ENCODE measurements around the gene TAS2R16.
"Not testable (repeated sequence)": the region's sequence is repeated elsewhere in the genome, so short reads cannot be mapped to it uniquely, and the experiment has no call there.

The TAS2R16 gene

DNA sequence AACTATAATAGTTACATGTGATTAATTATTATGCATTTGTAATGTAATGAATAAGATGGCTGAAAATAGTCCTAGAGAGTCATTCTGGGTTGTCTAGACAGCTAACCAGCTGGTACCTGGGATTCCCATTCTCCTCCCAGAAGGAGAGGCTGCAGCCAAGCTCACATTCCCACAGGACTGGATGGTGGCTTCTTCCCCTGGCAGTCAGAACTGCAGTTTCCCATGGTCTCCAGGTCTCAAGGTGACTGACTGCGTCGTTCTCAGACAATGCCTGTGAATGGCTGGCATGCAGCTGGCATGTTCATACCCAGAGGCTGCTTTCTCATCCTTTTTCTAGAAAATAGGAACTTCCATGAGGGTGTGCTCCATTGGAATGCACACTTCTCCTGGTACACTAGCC, 21.3 kb downstream of the TAS2R16 start:
- no peak for DNase-seq (ENCODE audit: low read depth in 4 of 4, low spot score in 1 of 4)

DNA sequence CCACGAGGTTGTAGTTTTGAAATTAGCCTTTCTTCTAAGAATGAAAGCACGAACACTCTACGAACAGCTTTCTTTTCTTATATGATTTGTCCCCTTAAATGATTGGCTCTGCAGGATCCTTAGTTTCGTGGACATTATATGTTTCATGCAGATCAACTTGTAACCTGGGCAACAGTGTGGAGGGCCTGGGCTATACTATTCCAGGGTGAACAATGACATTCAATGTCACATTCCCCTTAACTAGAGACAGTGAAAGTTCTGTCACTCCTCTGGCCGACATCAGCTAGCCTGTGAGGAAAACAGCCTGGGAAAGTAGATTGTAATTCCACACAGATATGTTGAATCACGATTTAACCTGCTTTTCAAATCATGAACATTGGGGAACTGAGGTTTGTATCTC, 23.4 kb downstream of the TAS2R16 start:
- DNase-seq (ENCODE audit: low read depth in 4 of 4, low spot score in 1 of 4) = no peak

DNA sequence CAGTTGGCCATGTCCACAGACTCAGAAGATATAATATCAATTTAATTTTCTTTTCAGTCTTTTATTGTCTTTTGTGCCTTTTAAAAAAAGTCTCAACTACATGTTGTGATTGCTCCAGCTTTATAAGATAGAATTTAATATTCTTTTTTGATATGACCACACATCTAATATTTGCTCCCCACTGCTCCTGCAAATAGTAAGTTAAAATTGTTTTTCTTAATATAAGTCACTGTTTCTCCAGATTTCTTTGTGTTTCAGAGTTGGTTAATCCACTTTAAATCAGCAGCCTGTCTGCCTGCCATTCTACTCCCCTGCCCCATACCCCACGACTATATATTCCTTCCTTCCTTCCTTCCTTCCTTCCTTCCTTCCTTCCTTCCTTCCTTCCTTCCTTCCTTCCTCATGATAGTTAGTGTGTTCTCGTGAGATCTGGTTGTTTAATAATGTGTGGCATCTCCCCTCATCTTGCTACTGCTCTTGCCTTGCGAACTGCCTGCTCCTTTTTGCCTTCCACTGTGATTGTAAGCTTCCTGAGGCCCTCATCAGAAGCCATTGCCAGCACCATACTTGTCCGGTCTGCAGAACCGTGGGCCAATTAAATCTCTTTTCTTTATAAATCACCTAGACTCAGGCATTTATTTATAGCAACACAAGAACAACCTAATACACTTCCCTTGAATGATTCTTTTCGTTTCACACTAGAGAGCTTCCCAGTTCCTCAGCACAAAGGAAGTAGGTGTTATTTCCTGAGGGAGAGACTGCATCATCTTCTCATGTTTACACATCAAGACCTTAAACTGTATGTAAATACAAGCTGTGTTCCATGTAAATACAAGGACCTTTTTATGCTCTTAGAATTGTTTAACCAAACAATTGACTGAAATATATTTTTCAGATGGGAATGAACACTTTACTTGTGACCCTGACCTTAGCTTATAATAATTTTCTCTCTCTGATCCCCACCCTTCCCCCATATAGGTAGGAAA, 24.5 kb downstream of the TAS2R16 start:
- no peak for DNase-seq (ENCODE audit: low read depth in 4 of 4, low spot score in 1 of 4)

DNA sequence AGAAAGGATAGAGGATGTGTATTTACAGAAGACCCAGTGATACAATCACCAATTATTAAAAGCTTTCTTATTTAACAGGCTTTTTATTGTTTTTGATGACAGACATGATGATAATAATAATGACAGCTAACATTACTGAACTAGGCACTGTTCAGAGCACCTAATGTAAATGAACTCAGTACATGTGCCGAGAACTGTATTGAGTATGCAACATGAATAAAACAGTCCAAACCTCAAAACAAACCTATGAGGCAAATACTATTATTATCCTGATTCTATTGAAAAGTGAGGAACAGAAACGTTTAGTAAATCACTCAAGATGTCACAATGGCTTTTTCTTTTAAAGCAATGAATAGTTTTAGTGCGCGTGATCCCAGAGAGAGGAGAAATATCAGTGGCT, 27.1 kb downstream of the TAS2R16 start:
- DNase-seq (ENCODE audit: low read depth in 4 of 4, low spot score in 1 of 4) = no peak

DNA sequence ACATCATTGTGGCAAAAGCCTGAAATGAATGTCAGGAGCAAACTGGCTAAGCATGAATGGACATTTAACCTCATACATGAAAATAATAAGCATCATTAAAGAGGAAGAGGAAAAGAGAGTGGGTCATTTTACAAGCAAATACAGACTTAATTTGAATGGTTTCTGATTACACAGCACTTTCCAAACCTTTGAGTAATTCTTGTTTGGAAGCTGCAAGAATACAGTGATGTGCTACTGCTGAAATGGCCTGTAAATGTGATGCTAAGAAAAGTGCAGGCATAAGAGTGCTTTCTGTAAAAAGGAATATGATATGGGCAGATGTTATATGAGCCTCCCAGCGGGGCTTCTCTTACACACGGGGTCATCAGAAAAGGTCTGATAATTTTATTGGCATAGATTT, 30.2 kb downstream of the TAS2R16 start:
- no peak for DNase-seq (ENCODE audit: low read depth in 4 of 4, low spot score in 1 of 4)

DNA sequence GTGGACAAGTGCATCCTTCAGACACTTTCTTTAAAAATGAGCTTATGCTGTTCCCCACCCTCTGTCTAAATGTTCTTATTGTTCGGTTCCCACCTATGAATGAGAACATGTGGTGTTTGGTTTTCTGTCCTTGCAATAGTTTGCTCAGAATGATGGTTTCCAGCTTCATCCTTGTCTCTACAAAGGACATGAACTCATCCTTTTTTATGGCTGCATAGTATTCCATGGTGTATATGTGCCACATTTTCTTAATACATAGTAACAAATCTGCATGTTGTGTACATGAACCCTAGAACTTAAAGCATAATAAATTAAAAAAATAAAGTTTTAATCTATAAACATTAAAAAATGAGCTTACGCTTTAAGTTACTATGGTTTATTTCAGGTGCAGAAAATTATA, 41.8 kb downstream of the TAS2R16 start:
- DNase-seq (ENCODE audit: low read depth in 4 of 4, low spot score in 1 of 4) = not testable (repeated sequence)

DNA sequence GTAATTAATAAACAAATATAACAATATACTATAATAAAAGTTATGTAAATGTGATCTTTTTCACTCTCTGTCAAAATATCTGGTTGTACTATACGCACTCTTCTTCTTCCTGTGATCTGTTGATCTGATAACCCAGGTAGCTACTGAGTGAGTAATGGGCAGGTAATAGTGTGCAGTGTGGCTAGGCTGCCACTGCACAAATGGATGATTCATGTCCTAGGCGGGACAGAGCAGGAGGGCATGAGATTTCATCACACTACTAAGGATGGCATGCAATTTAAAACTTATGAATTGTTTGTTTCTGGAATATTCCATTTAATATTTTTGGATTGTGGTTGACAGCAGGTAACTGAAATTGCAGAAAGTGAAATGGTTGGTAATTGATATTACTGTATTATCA, 44.5 kb downstream of the TAS2R16 start:
- no peak for DNase-seq (ENCODE audit: low read depth in 4 of 4, low spot score in 1 of 4)

DNA sequence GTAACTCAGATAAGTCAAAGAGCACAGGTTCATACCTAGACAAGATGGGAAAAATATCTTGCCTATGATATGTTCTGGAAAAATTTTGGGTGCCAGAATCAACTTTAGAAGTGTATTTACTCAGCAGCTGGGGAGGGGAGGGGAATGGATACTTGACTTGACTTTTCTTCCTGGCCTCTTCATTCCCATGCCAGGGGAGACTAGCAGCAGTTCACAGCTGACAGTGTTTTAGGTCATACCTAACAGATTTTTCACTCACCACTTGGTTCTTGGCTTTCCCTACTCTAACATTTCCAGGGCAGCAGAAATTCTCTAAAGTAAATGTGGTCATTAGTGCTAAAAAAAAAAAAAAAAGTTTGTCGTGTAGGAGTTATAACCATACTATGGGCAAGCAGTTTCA, 46.3 kb downstream of the TAS2R16 start:
- no peak for DNase-seq (ENCODE audit: low read depth in 4 of 4, low spot score in 1 of 4)

Measured in stimulated activated CD4-positive, alpha-beta T cell treated with anti-CD3 and anti-CD28 coated beads, Interleukin-1b, Interleukin-23, amount 100 ng/mL, for 24 hours (primary cell).